ENCODE measurements around the gene BMERB1.

GRCh38 chr16:15495898-15496297 is 61.5 kb downstream of the BMERB1 start:
- TF ChIP-seq CTCF (conservative IDR thresholded peaks at IDR 0.05; ENCODE audit: low read depth in 2 of 2) (no peak), EZH2 (IDR thresholded peaks at IDR 0.05; ENCODE audit: low read depth, unreplicated experiment) (no peak), POLR2AphosphoS5 (IDR thresholded peaks at IDR 0.05; ENCODE audit: low read depth) (no peak), REST (IDR thresholded peaks at IDR 0.05; ENCODE audit: unreplicated experiment) (no peak), ZNF462 (CRISPR knock-in tag; IDR thresholded peaks at IDR 0.05) (no peak), JUNB (IDR thresholded peaks at IDR 0.05; ENCODE audit: unreplicated experiment) (no peak)
